ENCODE data around the gene SCARF2.

SCARF2 gene

GRCh38 chr22:20441631-20442484 lies 4.2 kb upstream of the SCARF2 start:
- TF ChIP-seq TAF1 (IDR thresholded peaks at IDR 0.05; ENCODE audit: borderline replicate concordance, insufficient read depth, low read length) (no peak), FOXP2 (optimal IDR thresholded peaks at IDR 0.05; ENCODE audit: borderline replicate concordance, extremely low read depth, extremely low read length, insufficient read depth) (no peak), SIN3A (IDR thresholded peaks at IDR 0.05; ENCODE audit: borderline replicate concordance, insufficient read depth, low read length) (no peak), POLR2AphosphoS5 (IDR thresholded peaks at IDR 0.05; ENCODE audit: low read depth, low read length) (no peak), REST (IDR thresholded peaks at IDR 0.05; ENCODE audit: insufficient read depth in 1 of 2, low read depth in 2 of 2, low read length in 2 of 2) (no peak)

- TF ChIP-seq TAF1 (IDR thresholded peaks at IDR 0.05; ENCODE audit: borderline replicate concordance, insufficient read depth, low read length) = no peak
- TF ChIP-seq SIN3A (IDR thresholded peaks at IDR 0.05; ENCODE audit: borderline replicate concordance, insufficient read depth, low read length) = no peak
- no peak for TF ChIP-seq POLR2AphosphoS5 (IDR thresholded peaks at IDR 0.05; ENCODE audit: low read depth, low read length)
- no peak for TF ChIP-seq FOXP2 (optimal IDR thresholded peaks at IDR 0.05; ENCODE audit: borderline replicate concordance, extremely low read depth, extremely low read length, insufficient read depth)
These were observed 3.3 kb upstream of the SCARF2 start for GRCh38 chr22:20440637-20441591.

- no peak for TF ChIP-seq REST (IDR thresholded peaks at IDR 0.05; ENCODE audit: insufficient read depth in 1 of 2, low read depth in 2 of 2, low read length in 2 of 2)
- no peak for TF ChIP-seq SIN3A (IDR thresholded peaks at IDR 0.05; ENCODE audit: borderline replicate concordance, insufficient read depth, low read length)
- TF ChIP-seq TAF1 (IDR thresholded peaks at IDR 0.05; ENCODE audit: borderline replicate concordance, insufficient read depth, low read length) = no peak
- no peak for TF ChIP-seq POLR2AphosphoS5 (IDR thresholded peaks at IDR 0.05; ENCODE audit: low read depth, low read length)
- TF ChIP-seq FOXP2 (optimal IDR thresholded peaks at IDR 0.05; ENCODE audit: borderline replicate concordance, extremely low read depth, extremely low read length, insufficient read depth) = no peak
These were observed 2.4 kb upstream of the SCARF2 start for GRCh38 chr22:20439928-20440575.

- TF ChIP-seq REST (IDR thresholded peaks at IDR 0.05; ENCODE audit: insufficient read depth in 1 of 2, low read depth in 2 of 2, low read length in 2 of 2) (no peak), SIN3A (IDR thresholded peaks at IDR 0.05; ENCODE audit: borderline replicate concordance, insufficient read depth, low read length) (no peak), TAF1 (IDR thresholded peaks at IDR 0.05; ENCODE audit: borderline replicate concordance, insufficient read depth, low read length) (no peak), POLR2AphosphoS5 (IDR thresholded peaks at IDR 0.05; ENCODE audit: low read depth, low read length) (no peak), FOXP2 (optimal IDR thresholded peaks at IDR 0.05; ENCODE audit: borderline replicate concordance, extremely low read depth, extremely low read length, insufficient read depth) (no peak)
These were observed 1.9 kb upstream of the SCARF2 start for GRCh38 chr22:20439556-20439927.
